ENCODE measurements around the gene SHANK1.

The SHANK1 gene

DNA sequence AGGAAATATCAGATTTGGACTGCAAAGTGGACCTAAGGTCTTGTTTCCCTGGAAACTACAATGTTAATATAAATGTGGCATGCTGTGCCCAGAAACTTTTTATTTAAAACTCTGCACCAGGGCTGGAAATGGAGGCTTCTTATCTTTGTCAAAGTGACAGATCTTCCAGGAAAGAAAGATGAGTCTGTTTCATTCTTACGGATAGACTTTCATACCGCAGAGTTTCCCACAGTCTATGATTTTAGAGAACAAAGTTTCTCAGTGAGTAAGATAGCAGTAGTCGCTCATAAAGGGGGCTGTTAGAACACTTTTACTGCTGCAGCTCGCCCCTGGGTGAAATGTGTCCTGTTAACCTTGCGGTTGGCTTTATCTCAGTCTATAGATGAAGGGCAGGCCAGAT lies 10.3 kb upstream of the SHANK1 start:
- peaks cover 0 to 44% of the 10 kb centered on the region in 2 donors for H3K27me3 ChIP-seq
- no peak overlapping the region for H3K4me3 ChIP-seq
- H3K4me1 ChIP-seq: peaks cover 0 to 16% (median 6%) of the 10 kb centered on the region in 4 donors
- TF ChIP-seq, protein P1, sequence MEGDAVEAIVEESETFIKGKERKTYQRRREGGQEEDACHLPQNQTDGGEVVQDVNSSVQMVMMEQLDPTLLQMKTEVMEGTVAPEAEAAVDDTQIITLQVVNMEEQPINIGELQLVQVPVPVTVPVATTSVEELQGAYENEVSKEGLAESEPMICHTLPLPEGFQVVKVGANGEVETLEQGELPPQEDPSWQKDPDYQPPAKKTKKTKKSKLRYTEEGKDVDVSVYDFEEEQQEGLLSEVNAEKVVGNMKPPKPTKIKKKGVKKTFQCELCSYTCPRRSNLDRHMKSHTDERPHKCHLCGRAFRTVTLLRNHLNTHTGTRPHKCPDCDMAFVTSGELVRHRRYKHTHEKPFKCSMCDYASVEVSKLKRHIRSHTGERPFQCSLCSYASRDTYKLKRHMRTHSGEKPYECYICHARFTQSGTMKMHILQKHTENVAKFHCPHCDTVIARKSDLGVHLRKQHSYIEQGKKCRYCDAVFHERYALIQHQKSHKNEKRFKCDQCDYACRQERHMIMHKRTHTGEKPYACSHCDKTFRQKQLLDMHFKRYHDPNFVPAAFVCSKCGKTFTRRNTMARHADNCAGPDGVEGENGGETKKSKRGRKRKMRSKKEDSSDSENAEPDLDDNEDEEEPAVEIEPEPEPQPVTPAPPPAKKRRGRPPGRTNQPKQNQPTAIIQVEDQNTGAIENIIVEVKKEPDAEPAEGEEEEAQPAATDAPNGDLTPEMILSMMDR (IDR thresholded peaks at IDR 0.05): no peak
- H3K36me3 ChIP-seq: no peaks in the 10 kb centered on the region
- intact Hi-C loops (cut with DNase I; ENCODE audit: low total_unique reads): no loop called here
- no peak overlapping the region for H3K27ac ChIP-seq
- DNase-seq: no peak
- H3K9me3 ChIP-seq: no peaks in the 10 kb centered on the region

DNA sequence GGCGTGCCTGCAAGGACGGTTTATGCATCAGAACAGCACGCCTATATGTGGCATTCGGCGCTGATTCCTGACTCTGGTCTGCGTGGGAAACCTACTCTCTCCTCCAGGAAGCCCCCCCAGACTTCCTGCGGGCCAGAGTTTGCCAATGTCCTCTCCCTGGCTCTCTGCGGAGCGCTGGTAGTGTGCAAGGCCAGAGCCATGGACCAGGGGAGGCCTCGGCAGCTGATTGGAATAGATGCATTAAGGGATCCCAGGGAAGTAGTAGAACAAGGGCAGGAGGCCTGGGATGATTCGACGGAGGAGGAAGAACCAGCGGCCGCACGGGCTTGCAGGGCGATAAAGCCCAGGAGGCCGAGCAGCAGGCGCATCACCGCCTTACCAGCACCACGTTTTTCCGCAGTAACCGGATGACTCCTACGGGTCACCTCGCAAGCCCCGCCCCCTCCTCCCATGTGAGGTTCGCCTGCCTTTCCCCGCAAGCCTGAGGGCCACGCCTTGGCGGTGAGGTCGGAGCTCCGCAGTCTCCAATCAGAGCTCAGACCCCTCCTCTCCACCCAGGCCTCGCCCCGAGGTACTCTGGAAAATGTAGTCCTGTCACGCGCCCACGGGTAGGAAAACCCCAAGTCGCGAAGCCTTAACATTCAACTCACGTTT lies 8.6 kb upstream of the SHANK1 start:
- no peaks in the 10 kb centered on the region for H3K9me3 ChIP-seq
- no peak overlapping the region for H3K27ac ChIP-seq
- TF ChIP-seq, protein P1 (IDR thresholded peaks at IDR 0.05): no peak
- no peak overlapping the region for H3K4me3 ChIP-seq
- H3K4me1 ChIP-seq: peaks cover 0 to 32% (median 11%) of the 10 kb centered on the region in 4 donors
- DNase-seq: peak in 1 of 2 donors; percentile 53
- peaks cover 0 to 57% of the 10 kb centered on the region in 2 donors for H3K27me3 ChIP-seq
- no peaks in the 10 kb centered on the region for H3K36me3 ChIP-seq
- intact Hi-C loops (cut with DNase I; ENCODE audit: low total_unique reads): no loop called here

DNA sequence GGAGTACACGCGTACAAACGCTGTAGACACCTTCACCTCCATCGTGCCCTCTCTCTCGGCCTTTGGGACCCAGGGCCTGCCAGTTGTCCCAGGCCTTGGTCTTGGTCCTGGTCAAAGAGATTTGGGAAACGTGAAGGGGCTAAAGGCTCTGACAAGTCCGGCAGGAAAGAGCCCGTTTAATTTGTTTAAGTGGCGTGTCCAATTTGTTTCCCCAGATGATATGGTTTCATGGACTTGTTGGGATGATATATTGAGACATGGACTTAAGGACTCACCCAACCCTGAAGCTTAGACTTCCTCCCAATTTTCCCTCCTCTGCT lies 6.3 kb upstream of the SHANK1 start:
- intact Hi-C loops (cut with DNase I; ENCODE audit: low total_unique reads): no loop called here
- no peak for DNase-seq
- H3K27me3 ChIP-seq: peaks cover 0 to 80% of the 10 kb centered on the region in 2 donors
- TF ChIP-seq, protein P1 (IDR thresholded peaks at IDR 0.05): no peak
- H3K9me3 ChIP-seq: no peaks in the 10 kb centered on the region
- no peaks in the 10 kb centered on the region for H3K36me3 ChIP-seq
- peaks cover 0 to 32% (median 11%) of the 10 kb centered on the region in 4 donors for H3K4me1 ChIP-seq
- peak overlapping the region in 1 of 2 donors; percentile 50 for H3K4me3 ChIP-seq
- no peak overlapping the region for H3K27ac ChIP-seq

GRCh38 chr19:50725218-50725910 lies 5.8 kb upstream of the SHANK1 start:
- H3K27ac ChIP-seq: no peak overlapping the region
- H3K4me3 ChIP-seq: peak overlapping the region; percentile 46 to 50
- H3K4me1 ChIP-seq: peaks cover 0 to 32% (median 11%) of the 10 kb centered on the region in 4 donors
- no peak for DNase-seq
- H3K9me3 ChIP-seq: no peaks in the 10 kb centered on the region
- no peaks in the 10 kb centered on the region for H3K36me3 ChIP-seq
- intact Hi-C loops (cut with DNase I; ENCODE audit: low total_unique reads): no loop called here
- TF ChIP-seq, protein P1 (IDR thresholded peaks at IDR 0.05): no peak
- peaks cover 0 to 82% of the 10 kb centered on the region in 2 donors for H3K27me3 ChIP-seq

DNA sequence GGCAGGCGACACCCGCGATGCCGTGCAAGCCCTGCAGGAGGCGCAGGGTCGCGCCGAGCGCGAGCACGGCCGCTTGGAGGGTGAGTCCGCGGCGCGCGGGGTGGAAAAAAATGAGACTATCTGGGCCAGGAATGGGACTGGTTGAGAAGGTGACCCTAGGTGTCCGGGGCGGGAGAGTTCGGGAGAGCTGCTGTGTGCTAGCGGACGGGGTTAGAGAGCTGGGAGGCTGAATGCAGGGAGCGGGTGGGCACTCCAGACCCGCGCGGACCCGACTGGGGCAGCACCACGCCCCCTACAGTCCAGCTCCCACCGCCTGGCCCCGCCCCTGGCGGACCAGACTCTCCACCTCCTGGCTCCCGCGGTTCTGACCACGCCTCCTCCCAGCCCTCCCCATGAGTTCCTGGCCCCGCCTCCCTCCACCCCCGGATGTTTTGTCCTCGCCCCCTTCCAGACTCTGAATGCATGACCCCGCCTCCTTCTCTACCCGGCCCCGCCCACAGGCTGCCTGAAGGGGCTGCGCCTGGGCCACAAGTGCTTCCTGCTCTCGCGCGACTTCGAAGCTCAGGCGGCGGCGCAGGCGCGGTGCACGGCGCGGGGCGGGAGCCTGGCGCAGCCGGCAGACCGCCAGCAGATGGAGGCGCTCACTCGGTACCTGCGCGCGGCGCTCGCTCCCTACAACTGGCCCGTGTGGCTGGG lies 5.1 kb upstream of the SHANK1 start:
- Histone ChIP-seq H3K36me3 (no peaks in the 10 kb centered on the region), H3K9me3 (no peaks in the 10 kb centered on the region), H3K27me3 (peaks cover 0 to 89% of the 10 kb centered on the region in 2 donors), H3K27ac (no peak overlapping the region), H3K4me3 (peak overlapping the region; percentile 46 to 50), H3K4me1 (peaks cover 0 to 33% (median 11%) of the 10 kb centered on the region in 4 donors)
- TF ChIP-seq, protein P1 (IDR thresholded peaks at IDR 0.05): peak; percentile 46 to 49
- peak; percentile 96 to 97 for DNase-seq
- intact Hi-C loops (cut with DNase I; ENCODE audit: low total_unique reads): no loop called here
